ENCODE data around the gene MT1B.

The MT1B gene

DNA sequence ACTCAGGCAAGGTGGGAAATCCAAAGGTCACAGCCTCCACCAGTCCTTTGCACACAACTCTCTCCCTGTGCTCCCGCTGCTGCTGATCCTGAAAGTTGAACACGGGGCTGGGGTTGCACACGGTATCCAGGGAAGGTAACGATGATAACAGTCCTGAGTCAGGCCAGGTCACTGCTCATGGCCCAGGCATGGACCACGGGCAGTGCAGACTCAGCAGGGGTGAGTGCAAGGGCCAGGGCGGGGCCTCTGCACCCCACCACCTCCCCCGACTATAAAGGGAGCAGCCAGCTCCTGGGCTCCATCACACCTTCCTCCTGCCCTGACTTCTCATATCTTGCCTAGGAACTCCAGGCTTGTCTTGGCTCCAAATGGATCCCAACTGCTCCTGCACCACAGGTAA is at the start of gene MT1B:
TSS of gene MT1B (plus strand) at position 301 of the 400 bp plus-strand sequence. CDS start at position 369, 68 bp downstream.
- Mint-ChIP-seq H3K36me3 (no peaks in the 10 kb centered on the region), H3K4me3 (no peak within 1 kb of the TSS), H3K27me3 (peaks cover 4% of the 10 kb centered on the region), H3K9me3 (no peaks in the 10 kb centered on the region), H3K27ac (no peak within 1 kb of the TSS), H3K4me1 (no peaks in the 10 kb centered on the region)

- H3K27me3 Mint-ChIP-seq = no peaks in the 10 kb centered on the region
- H3K4me3 Mint-ChIP-seq = no peak overlapping the region
- peaks cover 26% of the 10 kb centered on the region for H3K4me1 Mint-ChIP-seq
- no peaks in the 10 kb centered on the region for H3K36me3 Mint-ChIP-seq
- no peaks in the 10 kb centered on the region for H3K9me3 Mint-ChIP-seq
- no peak overlapping the region for H3K27ac Mint-ChIP-seq
Measured at GRCh38 chr16:56603589-56603988, 48.1 kb upstream of the MT1B start.

GRCh38 chr16:56604966-56605365 is 46.7 kb upstream of the MT1B start:
- Mint-ChIP-seq H3K27me3 (no peaks in the 10 kb centered on the region), H3K4me1 (peaks cover 32% of the 10 kb centered on the region), H3K27ac (no peak overlapping the region), H3K9me3 (no peaks in the 10 kb centered on the region), H3K4me3 (no peak overlapping the region), H3K36me3 (no peaks in the 10 kb centered on the region)

DNA sequence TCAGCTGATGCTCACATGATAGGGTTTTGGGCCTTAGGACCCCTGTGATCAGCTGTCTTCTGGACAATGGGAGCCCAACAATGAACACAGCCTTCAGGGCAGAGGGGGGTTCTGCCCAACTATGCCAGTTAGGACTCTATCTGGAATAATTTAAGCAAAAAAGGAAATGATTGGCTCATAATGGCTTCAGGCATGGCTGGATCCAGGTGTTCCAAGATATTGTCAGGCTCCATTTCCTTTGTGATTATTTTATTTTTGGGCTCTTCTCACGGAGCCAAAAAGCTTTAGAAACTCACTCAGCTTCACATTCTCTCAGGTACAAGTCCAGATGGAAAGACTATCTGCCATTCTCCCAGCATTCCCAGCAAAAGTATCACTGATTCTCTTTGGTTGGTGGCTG is 46.2 kb upstream of the MT1B start:
- no peaks in the 10 kb centered on the region for H3K9me3 Mint-ChIP-seq
- H3K27ac Mint-ChIP-seq = no peak overlapping the region
- H3K27me3 Mint-ChIP-seq = no peaks in the 10 kb centered on the region
- H3K4me3 Mint-ChIP-seq = no peak overlapping the region
- no peaks in the 10 kb centered on the region for H3K36me3 Mint-ChIP-seq
- peaks cover 34% of the 10 kb centered on the region for H3K4me1 Mint-ChIP-seq

DNA sequence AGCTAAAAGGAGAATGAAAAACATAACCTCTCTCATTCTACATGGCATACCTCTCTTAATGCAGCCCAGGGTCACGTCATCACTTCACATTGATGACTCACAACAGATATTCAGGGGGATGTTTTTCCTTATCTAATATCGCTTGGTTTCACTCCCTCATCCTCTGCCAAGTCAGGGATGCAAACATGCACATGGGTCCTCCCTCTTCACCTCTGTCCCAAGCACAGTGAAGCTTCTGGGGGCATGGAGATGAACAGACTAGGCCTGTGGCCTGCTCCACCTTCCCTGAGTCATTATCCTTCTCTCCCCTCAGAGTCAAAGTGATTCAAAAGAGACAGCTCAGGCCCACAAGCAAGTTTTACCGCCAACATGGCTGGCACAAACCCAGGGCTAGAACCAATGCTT is 45.6 kb upstream of the MT1B start:
- peak overlapping the region; percentile 32 for H3K27ac Mint-ChIP-seq
- H3K36me3 Mint-ChIP-seq = no peaks in the 10 kb centered on the region
- H3K4me1 Mint-ChIP-seq = peaks cover 38% of the 10 kb centered on the region
- no peak overlapping the region for H3K4me3 Mint-ChIP-seq
- no peaks in the 10 kb centered on the region for H3K27me3 Mint-ChIP-seq
- no peaks in the 10 kb centered on the region for H3K9me3 Mint-ChIP-seq

DNA sequence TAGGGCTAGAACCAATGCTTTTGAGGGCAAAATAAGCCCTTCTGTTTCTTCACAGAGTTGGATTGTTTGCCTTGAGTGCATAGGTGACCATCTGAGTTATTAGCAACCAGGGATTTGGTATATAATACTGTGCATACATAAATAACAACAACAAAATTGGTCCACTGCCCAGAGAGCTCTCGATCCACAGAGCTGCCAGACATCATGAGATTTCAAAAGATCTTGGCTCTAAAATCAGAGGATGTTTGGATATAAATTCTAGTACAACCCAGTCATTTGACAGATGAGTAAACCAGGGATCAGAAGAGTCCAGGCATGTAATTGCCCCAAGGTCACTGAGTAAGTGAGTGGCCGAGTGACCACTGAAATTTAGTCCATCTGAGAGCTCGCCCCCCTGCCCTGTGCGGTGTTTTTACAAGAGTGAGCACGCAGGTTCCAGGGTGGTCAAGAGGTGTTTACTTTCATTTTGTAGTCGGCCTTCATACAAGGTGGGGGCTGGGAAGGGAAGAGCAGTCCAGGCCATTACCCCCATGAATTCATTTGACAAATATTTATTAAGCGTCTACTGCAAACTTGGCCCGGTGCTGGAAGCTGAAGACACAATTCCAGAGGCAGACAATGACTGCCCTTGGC is 45.1 kb upstream of the MT1B start:
- Mint-ChIP-seq H3K27ac (peak overlapping the region; percentile 83), H3K4me3 (peak overlapping the region; percentile 75), H3K27me3 (no peaks in the 10 kb centered on the region), H3K4me1 (peaks cover 44% of the 10 kb centered on the region), H3K9me3 (no peaks in the 10 kb centered on the region), H3K36me3 (no peaks in the 10 kb centered on the region)

DNA sequence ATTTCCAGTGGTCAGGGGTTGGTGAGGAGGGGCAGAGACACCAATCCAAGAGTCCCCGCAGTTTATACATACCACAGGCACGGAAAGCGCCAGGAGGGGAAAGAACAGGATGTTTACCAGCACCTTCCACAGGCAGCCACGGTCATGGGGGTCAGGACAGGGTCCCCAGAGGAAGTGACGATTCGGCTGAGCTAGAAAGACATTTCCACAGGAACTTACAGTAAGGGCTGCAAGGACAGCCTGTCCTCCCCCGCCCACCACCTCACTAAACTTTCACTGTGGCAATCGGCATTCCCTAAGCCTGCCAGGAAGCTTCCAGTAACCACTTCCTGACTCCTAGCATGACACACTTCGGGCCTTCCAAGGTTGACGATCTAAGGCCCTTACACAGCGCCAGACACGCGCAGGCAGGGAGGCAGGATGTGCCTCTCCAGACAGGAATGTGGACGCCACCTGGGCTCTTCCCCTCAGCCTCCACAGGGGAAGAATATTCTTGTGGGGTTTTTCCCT is 44.5 kb upstream of the MT1B start:
- Mint-ChIP-seq H3K27me3 (no peaks in the 10 kb centered on the region), H3K9me3 (no peaks in the 10 kb centered on the region), H3K4me1 (peaks cover 44% of the 10 kb centered on the region), H3K4me3 (peak overlapping the region; percentile 75), H3K36me3 (no peaks in the 10 kb centered on the region), H3K27ac (peak overlapping the region; percentile 83)

- H3K27ac Mint-ChIP-seq = peak overlapping the region; percentile 93
- no peaks in the 10 kb centered on the region for H3K36me3 Mint-ChIP-seq
- peak overlapping the region; percentile 75 for H3K4me3 Mint-ChIP-seq
- no peaks in the 10 kb centered on the region for H3K27me3 Mint-ChIP-seq
- H3K4me1 Mint-ChIP-seq = peaks cover 49% of the 10 kb centered on the region
- H3K9me3 Mint-ChIP-seq = no peaks in the 10 kb centered on the region
Measured at GRCh38 chr16:56607675-56608042, 44.0 kb upstream of the MT1B start.

- Mint-ChIP-seq H3K27ac (peak within 1 kb of the TSS; percentile 95), H3K36me3 (no peaks in the 10 kb centered on the region), H3K9me3 (no peaks in the 10 kb centered on the region), H3K4me3 (peak within 1 kb of the TSS; percentile 92), H3K27me3 (no peaks in the 10 kb centered on the region), H3K4me1 (peaks cover 52% of the 10 kb centered on the region)
Measured at GRCh38 chr16:56608043-56608875, 43.4 kb upstream of the MT1B start, which contains the start of gene MT2A. Gene MT2A, plus strand, starts transcription at chr16:56608584. Its CDS starts 72 bp downstream, at chr16:56608656.

- Mint-ChIP-seq H3K4me1 (peaks cover 60% of the 10 kb centered on the region), H3K9me3 (no peaks in the 10 kb centered on the region), H3K27me3 (no peaks in the 10 kb centered on the region), H3K36me3 (no peaks in the 10 kb centered on the region), H3K27ac (peak overlapping the region; percentile 95), H3K4me3 (peak overlapping the region; percentile 92)
Measured at GRCh38 chr16:56608876-56609462, 42.7 kb upstream of the MT1B start.

DNA sequence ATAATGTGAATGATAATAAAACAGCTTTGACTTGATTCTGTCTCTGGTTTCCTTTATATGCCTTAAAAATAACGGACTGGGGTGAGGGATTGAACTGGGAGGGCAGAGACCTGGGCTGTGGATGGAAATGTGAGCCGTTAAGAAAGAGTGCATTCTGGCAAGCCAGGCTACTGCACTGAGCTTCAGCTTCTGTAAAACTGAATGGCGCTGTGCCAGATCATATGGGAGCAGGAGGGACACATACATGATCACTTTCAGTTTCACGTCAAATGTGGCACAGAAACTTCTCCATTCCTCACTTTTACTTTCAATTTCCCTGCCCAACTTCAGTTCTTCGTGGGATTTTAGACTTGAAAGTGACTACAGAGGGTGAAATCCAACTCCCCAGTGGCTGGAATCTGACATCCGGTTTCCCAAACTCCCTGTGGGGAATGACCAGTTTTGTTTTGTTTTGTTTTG is 42.2 kb upstream of the MT1B start:
- Mint-ChIP-seq H3K27me3 (no peaks in the 10 kb centered on the region), H3K27ac (peak overlapping the region; percentile 95), H3K36me3 (no peaks in the 10 kb centered on the region), H3K9me3 (no peaks in the 10 kb centered on the region), H3K4me3 (peak overlapping the region; percentile 92), H3K4me1 (peaks cover 65% of the 10 kb centered on the region)

DNA sequence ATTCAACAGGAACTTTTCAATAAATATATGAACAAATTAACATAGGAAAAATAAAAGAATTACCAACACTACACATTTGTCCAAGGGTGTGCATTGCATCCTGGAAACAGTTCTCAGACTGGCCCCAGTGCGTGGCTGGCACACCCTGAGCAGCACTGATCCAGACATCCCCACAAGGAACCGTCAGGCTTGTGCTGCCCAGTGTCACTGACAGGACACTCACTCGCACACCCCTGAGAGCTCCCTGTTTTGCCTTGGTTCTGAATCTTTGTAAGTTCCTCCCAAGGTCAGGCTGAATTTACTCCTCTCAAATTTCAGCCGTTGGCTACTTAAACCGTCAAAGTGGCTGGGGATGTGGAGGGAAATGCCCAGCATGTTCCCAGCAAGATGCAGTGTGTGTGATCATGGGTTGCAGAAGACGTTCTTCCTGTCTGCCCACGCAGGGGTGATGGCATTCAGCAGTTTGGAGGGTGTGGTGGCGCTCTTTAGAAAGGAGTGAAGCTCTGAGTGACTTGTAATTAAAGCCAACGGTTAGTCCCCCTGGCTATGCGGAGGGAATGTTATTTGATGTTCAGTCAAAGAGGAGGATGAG is 41.6 kb upstream of the MT1B start:
- H3K4me3 Mint-ChIP-seq = peak overlapping the region; percentile 92
- no peaks in the 10 kb centered on the region for H3K36me3 Mint-ChIP-seq
- H3K27me3 Mint-ChIP-seq = no peaks in the 10 kb centered on the region
- peaks cover 70% of the 10 kb centered on the region for H3K4me1 Mint-ChIP-seq
- H3K27ac Mint-ChIP-seq = peak overlapping the region; percentile 95
- no peaks in the 10 kb centered on the region for H3K9me3 Mint-ChIP-seq

DNA sequence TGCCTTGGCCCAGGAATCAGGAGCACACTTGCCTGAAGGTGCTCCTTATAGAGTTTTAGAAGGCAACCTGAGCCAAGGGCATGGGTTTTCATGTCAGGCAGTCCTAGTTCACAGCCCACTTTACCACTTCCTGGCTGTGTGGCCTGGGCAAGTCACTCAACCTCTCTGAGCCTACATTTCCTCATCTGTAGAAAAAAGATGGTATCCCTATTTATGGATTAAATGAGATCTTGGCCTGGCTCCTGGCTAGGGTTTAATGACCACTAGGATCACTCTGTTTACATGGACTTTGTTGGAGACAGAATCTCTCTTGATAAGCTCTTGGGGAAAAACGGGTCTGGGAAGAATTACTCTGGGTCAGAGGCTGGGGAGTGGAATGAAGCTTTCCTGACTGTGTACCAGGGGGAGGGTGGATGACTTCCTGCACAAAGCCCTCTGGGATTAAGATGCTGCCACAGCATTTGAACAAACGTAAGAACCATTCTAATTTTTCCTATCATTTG is 41.0 kb upstream of the MT1B start:
- H3K27me3 Mint-ChIP-seq = no peaks in the 10 kb centered on the region
- H3K9me3 Mint-ChIP-seq = no peaks in the 10 kb centered on the region
- H3K36me3 Mint-ChIP-seq = no peaks in the 10 kb centered on the region
- peak overlapping the region; percentile 92 for H3K4me3 Mint-ChIP-seq
- H3K4me1 Mint-ChIP-seq = peaks cover 74% of the 10 kb centered on the region
- peak overlapping the region; percentile 95 for H3K27ac Mint-ChIP-seq

DNA sequence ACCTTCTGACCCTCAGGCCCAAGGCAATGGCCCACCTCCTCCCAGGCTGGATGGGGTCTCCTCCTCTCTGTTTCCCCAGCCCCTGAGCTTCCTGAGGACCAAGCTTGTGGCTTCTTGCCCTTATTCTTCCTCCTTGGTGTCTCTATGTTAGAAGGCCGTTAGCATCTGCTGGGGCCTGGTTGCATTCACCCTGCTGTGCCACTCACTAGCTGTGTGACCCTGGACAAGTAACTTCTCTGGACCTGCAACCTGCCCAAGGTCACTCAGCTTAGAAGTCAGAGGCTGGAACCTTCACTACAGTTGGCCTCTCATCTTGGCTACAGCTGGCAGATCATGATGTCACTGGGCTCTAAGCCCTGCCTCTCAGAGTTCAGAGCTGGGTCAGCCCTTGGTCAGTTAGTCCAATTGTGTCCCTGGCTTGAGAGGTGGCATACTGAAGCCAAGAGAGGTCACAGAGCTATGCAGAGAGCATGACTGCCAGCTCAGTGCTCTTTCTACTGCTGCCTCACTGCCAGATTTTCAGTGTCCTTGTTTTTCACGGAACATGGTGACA is 40.3 kb upstream of the MT1B start:
- peak overlapping the region; percentile 64 for H3K4me3 Mint-ChIP-seq
- H3K4me1 Mint-ChIP-seq = peaks cover 70% of the 10 kb centered on the region
- H3K36me3 Mint-ChIP-seq = no peaks in the 10 kb centered on the region
- H3K27me3 Mint-ChIP-seq = no peaks in the 10 kb centered on the region
- no peaks in the 10 kb centered on the region for H3K9me3 Mint-ChIP-seq
- H3K27ac Mint-ChIP-seq = peak overlapping the region; percentile 95

DNA sequence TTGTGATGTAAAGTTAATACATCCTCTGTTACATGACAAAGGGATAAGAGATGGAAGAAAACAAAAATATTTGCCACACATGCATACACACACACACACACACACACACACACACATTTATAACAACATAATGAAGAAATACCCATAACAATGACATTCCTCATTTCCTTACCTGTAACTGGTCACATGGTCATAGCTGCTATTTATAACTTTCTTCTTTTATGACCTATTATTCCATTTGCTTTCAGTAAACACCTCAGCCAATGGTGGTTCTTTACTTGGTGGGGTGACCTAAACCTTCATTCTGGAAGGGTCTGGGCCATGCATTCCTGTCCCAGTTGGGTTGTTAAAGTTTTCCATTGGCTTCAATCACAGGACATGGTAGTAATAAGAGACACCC is 38.0 kb upstream of the MT1B start:
- H3K36me3 Mint-ChIP-seq = no peaks in the 10 kb centered on the region
- peaks cover 63% of the 10 kb centered on the region for H3K4me1 Mint-ChIP-seq
- H3K9me3 Mint-ChIP-seq = no peaks in the 10 kb centered on the region
- H3K4me3 Mint-ChIP-seq = peak overlapping the region; percentile 16
- H3K27ac Mint-ChIP-seq = peak overlapping the region; percentile 42
- H3K27me3 Mint-ChIP-seq = peaks cover 3% of the 10 kb centered on the region
